ENCODE data around the gene EDAR. TPM values are rescaled to one million over a fixed set of nuclear protein-coding genes. Genes with fewer than 3 reads are reported as not detected.

EDAR gene
- total and polyA plus RNA-seq, 10 of the 15 experiments (the other 5 are each of a cell fraction or from before 2014, with no cell fraction given), result 0.04 TPM; not detected in 9

- intact Hi-C loops (cut with micrococcal nuclease; ENCODE audit: unreplicated experiment) (no loop called here), in situ Hi-C loops (cut with MboI) (no loop called here)
- Histone ChIP-seq H2AFZ (ENCODE audit: control insufficient read depth, low read depth, low read length) (no peak overlapping the region), H3K4me2 (ENCODE audit: control insufficient read depth, insufficient read depth) (no peak overlapping the region), H3K27ac (ENCODE audit: control insufficient read depth, insufficient read depth) (no peak overlapping the region), H4K20me1 (ENCODE audit: control insufficient read depth, insufficient read depth) (no peaks in the 10 kb centered on the region), H3K9me3 (replicated peaks; ENCODE audit: control insufficient read depth, insufficient read depth, low read length) (no peaks in the 10 kb centered on the region), H3K27me3 (replicated peaks in 1 of 2; ENCODE audit: control insufficient read depth in 2 of 2, insufficient read depth in 2 of 2, low read length in 1 of 2) (no peaks in the 10 kb centered on the region; a peak in 2 of 4 replicates), H3K36me3 (ENCODE audit: control insufficient read depth in 2 of 2, insufficient read depth in 2 of 2, low read length in 1 of 2) (no peaks in the 10 kb centered on the region), H3K79me2 (ENCODE audit: control insufficient read depth, insufficient read depth, low read length) (no peaks in the 10 kb centered on the region), H3K4me1 (ENCODE audit: control insufficient read depth, insufficient read depth, low read length) (no peaks in the 10 kb centered on the region), H3K9ac (ENCODE audit: control insufficient read depth, insufficient read depth, low read length) (no peak overlapping the region), H3K4me3 (no peak overlapping the region)
- FAIRE-seq, result no peak
- ATAC-seq, result no peak
- 43% methylated on average over 18 of the region's 20 CpGs for WGBS (ENCODE audit: insufficient coverage, insufficient replicate concordance, low lambda C conversion rate, missing lambda C conversion rate)
- ChIA-PET CTCF (no interaction called here), RAD21 (ENCODE audit: unreplicated experiment) (no interaction called here), SMC1A (ENCODE audit: uncharacterized antibody, unreplicated experiment) (no interaction called here), POLR2A (no interaction called here)
- no peak for DNase-seq (ENCODE audit: low read depth, low spot score)
- BruUV-seq (replicated peaks), result no TSS peak
- TF ChIP-seq CREB1 (IDR thresholded peaks at IDR 0.05; ENCODE audit: low read depth) (no peak), SP1 (IDR thresholded peaks at IDR 0.05; ENCODE audit: low read depth, low read length) (no peak), YY1 (IDR thresholded peaks at IDR 0.05; ENCODE audit: low read depth, low read length) (no peak), REST (IDR thresholded peaks at IDR 0.05; ENCODE audit: low read depth, low read length) (no peak), BCL11A (IDR thresholded peaks at IDR 0.05; ENCODE audit: low read depth, low read length) (no peak), PML (IDR thresholded peaks at IDR 0.05; ENCODE audit: low read length) (no peak), TBL1XR1 (IDR thresholded peaks at IDR 0.05; ENCODE audit: low read depth, low read length) (no peak), KLF5 (IDR thresholded peaks at IDR 0.05; ENCODE audit: partially characterized antibody) (no peak), POLR2A (IDR thresholded peaks at IDR 0.05; ENCODE audit: low read depth, low read length) (no peak), JUNB (IDR thresholded peaks at IDR 0.05) (no peak), TAF1 (IDR thresholded peaks at IDR 0.05; ENCODE audit: borderline replicate concordance, low read depth, low read length) (no peak), POLR2AphosphoS2 (IDR thresholded peaks at IDR 0.05; ENCODE audit: low read depth, low read length) (no peak), CHD4 (IDR thresholded peaks at IDR 0.05) (no peak), FOS (IDR thresholded peaks at IDR 0.05; ENCODE audit: borderline replicate concordance, extremely low read depth, insufficient read length) (no peak), CEBPB (IDR thresholded peaks at IDR 0.05; ENCODE audit: borderline replicate concordance in 1 of 2, low read depth in 2 of 2, low read length in 2 of 2) (no peak), TCF12 (IDR thresholded peaks at IDR 0.05; ENCODE audit: low read depth, low read length) (no peak)
- TF ChIP-seq, protein P1, sequence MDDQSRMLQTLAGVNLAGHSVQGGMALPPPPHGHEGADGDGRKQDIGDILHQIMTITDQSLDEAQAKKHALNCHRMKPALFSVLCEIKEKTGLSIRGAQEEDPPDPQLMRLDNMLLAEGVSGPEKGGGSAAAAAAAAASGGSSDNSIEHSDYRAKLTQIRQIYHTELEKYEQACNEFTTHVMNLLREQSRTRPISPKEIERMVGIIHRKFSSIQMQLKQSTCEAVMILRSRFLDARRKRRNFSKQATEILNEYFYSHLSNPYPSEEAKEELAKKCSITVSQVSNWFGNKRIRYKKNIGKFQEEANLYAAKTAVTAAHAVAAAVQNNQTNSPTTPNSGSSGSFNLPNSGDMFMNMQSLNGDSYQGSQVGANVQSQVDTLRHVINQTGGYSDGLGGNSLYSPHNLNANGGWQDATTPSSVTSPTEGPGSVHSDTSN (IDR thresholded peaks at IDR 0.05; ENCODE audit: insufficient replicate concordance, low read depth, low read length), result no peak
These were observed 78.3 kb downstream of the EDAR start for GRCh38 chr2:108910541-108911396.
